Measurements from ENCODE around the gene BTBD6. TPM values are rescaled to one million over a fixed set of nuclear protein-coding genes. Genes with fewer than 3 reads are reported as not detected.
A peak's percentile ranks its signal among the peaks of the same experiment; 100 is the strongest.

The BTBD6 gene
- total RNA-seq, 2 donors from 2014 or later, result 26.9 to 34.9 TPM

DNA sequence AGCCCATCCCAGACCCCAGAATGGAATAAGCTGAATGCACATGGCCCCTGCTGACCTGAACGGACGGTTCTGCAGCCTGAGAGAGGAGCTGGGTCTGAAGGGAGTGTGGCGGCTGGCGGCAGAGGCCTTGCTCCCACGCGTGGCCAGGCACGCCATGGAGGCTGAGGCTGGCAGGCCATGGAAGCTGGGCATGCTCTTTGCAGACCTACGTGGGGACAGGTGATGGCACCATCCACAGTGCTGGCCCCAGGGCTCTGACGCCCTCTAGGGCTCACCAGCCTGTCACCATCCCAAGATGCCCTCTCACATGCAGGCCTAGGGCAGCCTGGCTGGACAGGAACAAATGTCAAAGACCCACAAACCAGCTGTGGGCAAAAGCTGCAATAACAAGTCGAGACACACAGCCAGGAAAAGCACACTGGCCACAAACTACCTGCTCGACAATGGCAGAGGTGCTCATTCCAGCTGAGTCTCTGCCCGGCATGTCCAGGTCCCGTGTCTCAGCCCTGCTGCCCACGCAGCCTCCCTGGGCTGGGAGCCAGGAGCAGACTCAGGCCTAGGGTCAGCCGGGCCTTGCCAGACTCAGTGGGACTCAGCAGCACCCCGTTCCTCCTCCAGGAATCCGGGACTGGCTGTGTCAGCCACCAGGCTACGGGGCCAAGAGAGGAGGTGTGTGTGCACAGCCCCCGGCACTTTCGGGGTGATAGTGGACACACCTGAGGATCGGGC, 19.7 kb downstream of the BTBD6 start:
- DNase-seq (ENCODE audit: low spot score), result no peak
- Histone ChIP-seq H3K36me3 (no peaks in the 10 kb centered on the region), H3K4me3 (no peak overlapping the region), H3K27ac (no peak overlapping the region), H3K9me3 (no peaks in the 10 kb centered on the region), H3K27me3 (no peaks in the 10 kb centered on the region), H3K4me1 (no peaks in the 10 kb centered on the region)
- TF ChIP-seq, protein P1, sequence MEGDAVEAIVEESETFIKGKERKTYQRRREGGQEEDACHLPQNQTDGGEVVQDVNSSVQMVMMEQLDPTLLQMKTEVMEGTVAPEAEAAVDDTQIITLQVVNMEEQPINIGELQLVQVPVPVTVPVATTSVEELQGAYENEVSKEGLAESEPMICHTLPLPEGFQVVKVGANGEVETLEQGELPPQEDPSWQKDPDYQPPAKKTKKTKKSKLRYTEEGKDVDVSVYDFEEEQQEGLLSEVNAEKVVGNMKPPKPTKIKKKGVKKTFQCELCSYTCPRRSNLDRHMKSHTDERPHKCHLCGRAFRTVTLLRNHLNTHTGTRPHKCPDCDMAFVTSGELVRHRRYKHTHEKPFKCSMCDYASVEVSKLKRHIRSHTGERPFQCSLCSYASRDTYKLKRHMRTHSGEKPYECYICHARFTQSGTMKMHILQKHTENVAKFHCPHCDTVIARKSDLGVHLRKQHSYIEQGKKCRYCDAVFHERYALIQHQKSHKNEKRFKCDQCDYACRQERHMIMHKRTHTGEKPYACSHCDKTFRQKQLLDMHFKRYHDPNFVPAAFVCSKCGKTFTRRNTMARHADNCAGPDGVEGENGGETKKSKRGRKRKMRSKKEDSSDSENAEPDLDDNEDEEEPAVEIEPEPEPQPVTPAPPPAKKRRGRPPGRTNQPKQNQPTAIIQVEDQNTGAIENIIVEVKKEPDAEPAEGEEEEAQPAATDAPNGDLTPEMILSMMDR (IDR thresholded peaks at IDR 0.05), result peak in 1 of 2 donors; percentile 25

DNA sequence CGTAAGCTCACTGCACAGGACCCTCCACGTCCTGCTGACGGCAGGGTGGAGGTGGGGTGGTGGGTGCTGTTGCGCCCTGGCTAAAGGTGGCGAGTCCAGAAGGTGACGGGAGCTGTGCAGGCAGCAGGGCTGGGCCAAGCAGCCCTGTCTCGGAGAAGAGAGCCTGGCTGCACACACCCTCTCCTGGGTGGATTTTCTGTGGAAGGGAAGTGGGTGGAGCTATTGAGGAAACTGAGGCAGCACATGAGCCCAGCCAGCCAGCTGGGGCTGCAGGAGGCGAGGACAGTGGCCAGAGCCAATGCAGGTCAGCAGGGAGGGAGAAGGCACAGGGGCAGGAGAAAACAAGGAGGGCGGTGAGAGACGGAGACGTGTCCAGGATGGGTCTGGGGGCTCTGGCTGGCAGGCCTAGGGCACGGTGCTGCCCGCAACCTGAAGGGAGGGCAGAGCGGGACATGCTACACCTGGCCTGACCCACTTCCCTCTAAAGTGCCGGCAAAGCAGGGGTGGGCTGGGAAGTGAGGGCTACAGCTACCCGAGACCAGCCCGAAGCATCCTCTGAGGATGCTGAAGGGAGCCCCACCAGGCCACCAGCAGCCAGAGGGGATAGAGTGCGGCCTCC, 20.5 kb downstream of the BTBD6 start:
- no peak for DNase-seq (ENCODE audit: low spot score)
- no peak overlapping the region for H3K27ac ChIP-seq
- no peaks in the 10 kb centered on the region for H3K27me3 ChIP-seq
- no peak overlapping the region for H3K4me3 ChIP-seq
- H3K4me1 ChIP-seq, result no peaks in the 10 kb centered on the region
- TF ChIP-seq, protein P1 (IDR thresholded peaks at IDR 0.05), result no peak
- no peaks in the 10 kb centered on the region for H3K9me3 ChIP-seq
- H3K36me3 ChIP-seq, result no peaks in the 10 kb centered on the region

DNA sequence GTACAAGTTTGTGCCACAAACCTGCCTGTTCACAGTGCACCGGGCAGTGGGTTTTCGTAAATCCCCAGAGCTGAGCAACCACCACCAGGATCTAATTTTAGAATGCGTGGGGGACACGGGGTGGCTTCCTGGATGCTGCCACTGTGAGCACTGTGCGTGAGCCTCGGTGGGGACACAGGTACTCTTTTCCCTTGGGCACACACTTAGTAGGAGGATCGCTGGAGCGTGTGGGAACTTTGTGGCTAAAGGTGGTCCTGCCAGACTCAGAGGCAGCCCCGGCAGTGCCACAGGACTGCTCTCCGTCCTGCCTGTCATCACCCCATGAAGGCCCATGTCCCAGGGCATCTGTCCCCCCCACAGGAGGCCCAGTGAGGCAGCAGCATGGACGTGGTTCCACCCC, 21.1 kb downstream of the BTBD6 start:
- H3K36me3 ChIP-seq, result no peaks in the 10 kb centered on the region

DNA sequence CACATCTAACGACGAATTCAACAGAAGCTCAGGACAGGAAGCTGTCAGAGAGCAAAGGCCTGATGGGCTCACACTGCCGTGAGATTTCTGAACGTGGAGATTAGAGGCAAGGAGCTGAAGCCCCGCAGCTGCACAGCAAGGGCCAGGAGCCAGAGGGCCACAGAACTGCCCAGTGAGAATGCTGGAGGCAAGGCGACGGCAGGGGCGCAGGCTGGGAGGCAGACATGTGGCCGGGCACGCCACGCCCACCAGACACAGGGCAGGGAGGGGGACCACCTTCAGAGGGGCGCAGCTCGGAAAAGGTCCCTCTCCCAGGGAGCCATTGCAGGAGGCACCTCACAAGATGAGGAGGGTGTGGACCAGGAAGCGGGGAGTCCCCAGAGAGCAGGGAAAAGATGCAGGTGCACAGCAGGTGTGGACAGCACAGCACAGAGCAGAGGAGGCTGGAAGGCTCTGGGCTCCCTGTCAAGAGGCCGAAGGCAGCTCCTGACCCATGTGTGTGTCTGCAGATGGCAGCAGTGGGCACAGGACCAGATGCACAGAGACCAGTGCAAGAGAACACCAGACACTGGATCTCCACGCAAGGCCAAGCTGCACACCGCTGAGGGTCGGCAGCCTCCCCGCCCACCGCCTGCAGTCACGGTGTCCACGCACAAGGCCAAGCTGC, 23.0 kb downstream of the BTBD6 start:
- H3K36me3 ChIP-seq, result no peaks in the 10 kb centered on the region
- DNase-seq (ENCODE audit: low spot score), result no peak

More for the DNA sequence above, 21.1 kb downstream of the BTBD6 start:
- Histone ChIP-seq H3K4me1 (no peaks in the 10 kb centered on the region), H3K4me3 (no peak overlapping the region), H3K27ac (no peak overlapping the region), H3K27me3 (no peaks in the 10 kb centered on the region), H3K9me3 (no peaks in the 10 kb centered on the region)
- no peak for DNase-seq (ENCODE audit: low spot score)
- TF ChIP-seq, protein P1 (IDR thresholded peaks at IDR 0.05), result no peak

DNA sequence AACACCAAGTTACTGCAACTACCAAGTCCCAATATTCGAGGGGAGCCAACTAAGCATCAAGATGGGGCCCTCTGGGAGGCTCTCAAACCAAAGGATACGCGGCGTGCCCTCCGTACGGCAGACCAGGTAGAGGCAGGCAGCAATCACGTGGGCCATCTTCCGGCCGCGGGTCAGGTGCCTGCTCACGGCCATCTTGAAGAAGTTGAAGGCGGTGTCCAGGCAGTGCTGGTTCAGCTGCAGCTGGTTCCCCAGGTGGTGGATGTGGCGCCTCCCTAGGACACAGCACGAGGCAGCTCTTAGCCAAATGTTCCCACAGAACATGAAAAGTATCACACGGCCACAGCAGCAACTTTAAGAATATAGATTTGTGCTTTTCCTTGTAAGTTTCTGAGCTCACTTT, 24.3 kb downstream of the BTBD6 start:
- TF ChIP-seq, protein P1 (IDR thresholded peaks at IDR 0.05), result no peak
- no peak for DNase-seq (ENCODE audit: low spot score)
- H3K4me1 ChIP-seq, result peaks cover 0 to 10% of the 10 kb centered on the region in 2 donors

More for the DNA sequence above, 23.0 kb downstream of the BTBD6 start:
- Histone ChIP-seq H3K4me1 (peaks cover 0 to 10% of the 10 kb centered on the region in 2 donors), H3K27ac (no peak overlapping the region), H3K9me3 (no peaks in the 10 kb centered on the region), H3K27me3 (no peaks in the 10 kb centered on the region), H3K4me3 (no peak overlapping the region)
- TF ChIP-seq, protein P1 (IDR thresholded peaks at IDR 0.05), result no peak

More for the DNA sequence above, 24.3 kb downstream of the BTBD6 start:
- H3K36me3 ChIP-seq, result no peaks in the 10 kb centered on the region
- H3K4me3 ChIP-seq, result no peak overlapping the region
- no peak overlapping the region for H3K27ac ChIP-seq
- no peaks in the 10 kb centered on the region for H3K9me3 ChIP-seq
- no peaks in the 10 kb centered on the region for H3K27me3 ChIP-seq

All from right atrium auricular region (tissue), 2 donors.